IMR-90 (cell line): Measurements from ENCODE around the gene ZNF831. TPM values are rescaled to one million over a fixed set of nuclear protein-coding genes. Genes with fewer than 3 reads are reported as not detected.

Experiments used
- ATAC-seq: fragments of 200-7000 bp; cut with Tn5 transposase; 2 replicates; pipeline ENCODE4 v1.9.1; 2020; ENCODE audit warnings: low read depth, mild to moderate bottlenecking, moderate library complexity
- BruUV-seq: library from RNA; stranded (reverse); fragments of 400-500 nt; replicated peaks from 2 replicates; lab custom pipeline; 2021; lab: Mats Ljungman, UMichigan
- CTCF ChIA-PET: fragments of 300-600 bp; formaldehyde crosslinking; extraction: SDS; loops from one replicate; lab custom pipeline; 2021; ENCODE audit warnings: antibody characterized with exemption; lab: Yijun Ruan, JAX
- POLR2A ChIA-PET: fragments of 300-600 bp; sonication (Branson Sonifier 250); formaldehyde crosslinking; loops from one replicate; lab custom pipeline; 2022; ENCODE audit warnings: antibody characterized with exemption; ENCODE audit not compliant: unreplicated experiment; lab: Charles Lee
- DNase-seq: peaks from one replicate; pipeline ENCODE4 v3.0.0; 2013
- H2AFZ ChIP-seq: replicated peaks from 2 replicates; pipeline ENCODE3; 2013; ENCODE audit warnings: low read length, mild to moderate bottlenecking; ENCODE audit not compliant: poor library complexity
- H2AK5ac ChIP-seq: 2 replicates; pipeline ENCODE4 v1.6.1; 2013; ENCODE audit warnings: low read depth, low read length, inconsistent platforms
- H2AK9ac ChIP-seq: replicated peaks from 2 replicates; pipeline ENCODE3; 2013; ENCODE audit warnings: mild to moderate bottlenecking, low read depth, low read length, moderate library complexity; ENCODE audit not compliant: poor library complexity
- H2BK120ac ChIP-seq: 2 replicates; pipeline ENCODE4 v1.6.1; 2013; ENCODE audit warnings: low read depth, low read length, inconsistent platforms
- H2BK15ac ChIP-seq: 3 replicates; pipeline ENCODE4 v1.6.1; 2013; ENCODE audit warnings: low read depth, low read length, inconsistent platforms
- H2BK20ac ChIP-seq: 2 replicates; pipeline ENCODE4 v1.6.1; 2013; ENCODE audit warnings: low read depth, mild to moderate bottlenecking, inconsistent platforms, low read length, moderate library complexity
- H2BK5ac ChIP-seq: 2 replicates; pipeline ENCODE4 v1.6.1; 2013; ENCODE audit warnings: mild to moderate bottlenecking, low read depth, low read length, inconsistent platforms; ENCODE audit not compliant: poor library complexity, severe bottlenecking
- H3K14ac ChIP-seq: replicated peaks from 2 replicates; pipeline ENCODE4 v1.6.1; 2013; ENCODE audit warnings: low read depth, low read length, inconsistent platforms
- H3K18ac ChIP-seq: 2 replicates; pipeline ENCODE4 v1.6.1; 2013; ENCODE audit warnings: low read depth, low read length, control low read depth
- H3K23ac ChIP-seq: 2 replicates; pipeline ENCODE4 v1.6.1; 2013; ENCODE audit warnings: low read depth, low read length, inconsistent platforms
- H3K27ac ChIP-seq: 2 replicates; pipeline ENCODE4 v1.5.1; 2013; ENCODE audit warnings: mild to moderate bottlenecking, control low read depth, low read length; ENCODE audit not compliant: insufficient read depth
- H3K27me3 ChIP-seq: 2 replicates; pipeline ENCODE4 v1.6.1; 2013; ENCODE audit warnings: low read length; ENCODE audit not compliant: control insufficient read depth, insufficient read depth
- H3K36me3 ChIP-seq: 2 replicates; pipeline ENCODE4 v1.6.1; 2013; ENCODE audit warnings: low read length, mixed read lengths; ENCODE audit not compliant: control insufficient read depth, insufficient read depth
- H3K4ac ChIP-seq: 2 replicates; pipeline ENCODE4 v1.6.1; 2013; ENCODE audit warnings: low read depth, low read length, inconsistent platforms
- H3K4me1 ChIP-seq: 2 replicates; pipeline ENCODE4 v1.6.1; 2013; ENCODE audit warnings: low read length, mixed read lengths; ENCODE audit not compliant: control insufficient read depth, insufficient read depth
- H3K4me2 ChIP-seq: 2 replicates; pipeline ENCODE4 v1.6.1; 2013; ENCODE audit warnings: low read depth, mild to moderate bottlenecking, control low read depth, low read length, moderate library complexity
- H3K4me3 ChIP-seq: 2 replicates; pipeline ENCODE4 v1.5.1; 2013; ENCODE audit warnings: low read depth, mild to moderate bottlenecking, control low read depth, low read length, moderate library complexity; ENCODE audit not compliant: insufficient read depth
- H3K56ac ChIP-seq: 2 replicates; pipeline ENCODE4 v1.6.1; 2013; ENCODE audit warnings: low read length, inconsistent platforms; ENCODE audit not compliant: insufficient read depth; ENCODE audit errors: extremely low read depth
- H3K79me1 ChIP-seq, 2 experiments: 2 replicates each; pipeline ENCODE4 v1.6.1; 2013; ENCODE audit warnings: low read length in 2 of 2, inconsistent platforms in 1 of 2, low read depth in 1 of 2
- H3K9ac ChIP-seq: 2 replicates; pipeline ENCODE4 v1.6.1; 2013; ENCODE audit warnings: low read depth, low read length, control low read depth
- H3K9me1 ChIP-seq: 2 replicates; pipeline ENCODE4 v1.6.1; 2013; ENCODE audit warnings: low read length, inconsistent platforms; ENCODE audit not compliant: insufficient read depth
- H3K9me3 ChIP-seq: 2 replicates; pipeline ENCODE4 v1.6.1; 2013; ENCODE audit warnings: low read length; ENCODE audit not compliant: control insufficient read depth, insufficient read depth
- H4K20me1 ChIP-seq: 2 replicates; pipeline ENCODE4 v1.6.1; 2013; ENCODE audit warnings: low read length, inconsistent platforms; ENCODE audit not compliant: insufficient read depth
- H4K5ac ChIP-seq: 2 replicates; pipeline ENCODE4 v1.6.1; 2013; ENCODE audit warnings: mild to moderate bottlenecking, low read depth, low read length, control low read depth
- H4K8ac ChIP-seq, 2 experiments: 2 replicates each; pipeline ENCODE4 v1.6.1; 2013; ENCODE audit warnings: low read depth in 2 of 2, low read length in 2 of 2, control low read depth in 1 of 2, inconsistent platforms in 1 of 2
- H4K91ac ChIP-seq: 2 replicates; pipeline ENCODE4 v1.6.1; 2013; ENCODE audit warnings: low read depth, low read length, inconsistent platforms; ENCODE audit not compliant: insufficient read depth
- BHLHE40 ChIP-seq: fragments of 150-350 bp; IDR thresholded peaks from 2 replicates; pipeline ENCODE4 v1.6.1; 2016; ENCODE audit warnings: mild to moderate bottlenecking, low read depth, low read length
- CTCF ChIP-seq: conservative IDR thresholded peaks from 2 replicates; pipeline ENCODE4 v1.5.1; 2012; ENCODE audit warnings: mild to moderate bottlenecking, low read depth, low read length, improper control_type of control experiment
- POLR2A ChIP-seq: IDR thresholded peaks from 2 replicates; pipeline ENCODE4 v1.6.1; 2012; ENCODE audit warnings: mild to moderate bottlenecking, low read depth, low read length
- WGBS, 2 experiments: methylation state at CpG; one replicate each; pipeline versions ENCODE4 v1.1.5 to v1.1.7; 2013; ENCODE audit warnings: missing lambda C conversion rate in 2 of 2; ENCODE audit not compliant: insufficient read length in 1 of 2; ENCODE audit errors: extremely low coverage in 2 of 2; 5-methylcytosine and 5-hydroxymethylcytosine counted together
- dilution Hi-C: fragments of 300-500 bp; cut with HindIII; formaldehyde crosslinking; loops from one replicate; pipeline ENCODE4 v1.14.3; 2018; ENCODE audit warnings: low sequenced_read_pairs; ENCODE audit not compliant: unreplicated experiment
- in situ Hi-C: fragments of 300-500 bp; cut with MboI; formaldehyde crosslinking; loops from 3 replicates; pipeline ENCODE4 v1.14.3; 2019; ENCODE audit warnings: low sequenced_read_pairs, inconsistent platforms, mixed read lengths
- intact Hi-C: fragments of 100-400 bp; cut with micrococcal nuclease; formaldehyde crosslinking; loops from 2 replicates; pipeline ENCODE4 v1.10.0; 2022
- polyA plus RNA-seq, 3 experiments: library from polyadenylated mRNA; depleted of rRNA; stranded (reverse); fragments of >200 nt; gene quantifications; 2 replicates each; pipeline ENCODE4 v1.2.3, GENCODE V29; 2012; ENCODE audit warnings: low replicate concordance in 1 of 3
- total RNA-seq: library from RNA; depleted of rRNA; stranded (reverse); fragments of >200 nt; gene quantifications from 2 replicates; pipeline ENCODE4 v1.2.3, GENCODE V29; 2012

ZNF831 gene
- total and polyA plus RNA-seq, 2 of the 4 experiments (the other 2 are of a cell fraction), result not detected

GRCh38 chr20:59157961-59158541, 5.6 kb upstream of the ZNF831 start:
- Histone ChIP-seq H3K4me1 (no peaks in the 10 kb centered on the region), H2BK5ac (no peak overlapping the region), H2BK20ac (no peak overlapping the region), H2BK15ac (no peak overlapping the region), H4K5ac (no peak overlapping the region), H3K9ac (no peak overlapping the region), H4K20me1 (no peaks in the 10 kb centered on the region), H3K36me3 (no peaks in the 10 kb centered on the region), H2AK5ac (no peak overlapping the region), H3K18ac (no peak overlapping the region), H3K27ac (no peak overlapping the region), H2AK9ac (no peak overlapping the region), H3K79me1 (no peaks in the 10 kb centered on the region), H3K9me3 (no peaks in the 10 kb centered on the region), H3K27me3 (no peaks in the 10 kb centered on the region), H2AFZ (peak overlapping the region; percentile 51), H3K23ac (no peak overlapping the region), H2BK120ac (no peak overlapping the region), H3K4me3 (no peak overlapping the region), H4K8ac (no peak overlapping the region), H3K4ac (no peak overlapping the region), H3K56ac (no peak overlapping the region), H3K14ac (no peak overlapping the region), H4K91ac (no peak overlapping the region), H3K9me1 (no peaks in the 10 kb centered on the region; the same call in 1 of the 2 replicates), H3K4me2 (no peak overlapping the region)
- 35% methylated on average over 6 of the region's 12 CpGs; no CpG with 5 or more reads in 1 of the 2 experiments for WGBS, 2 experiments
- in situ Hi-C loops, result no loop called here
- DNase-seq, result no peak
- ChIA-PET CTCF (no interaction called here), POLR2A (no interaction called here)
- intact Hi-C loops, result no loop called here
- dilution Hi-C loops, result no loop called here
- no TSS peak for BruUV-seq
- TF ChIP-seq CTCF, result no peak
- no peak for TF ChIP-seq BHLHE40
- no peak for TF ChIP-seq POLR2A
- no peak for ATAC-seq
